Nucleus accumbens (tissue), 56 donors: ENCODE results near the gene TADA2A.
A peak's percentile ranks its signal among the peaks of the same experiment; 100 is the strongest.

Experiments
- DNase-seq, 56 donors: peaks; one replicate each; lab custom pipeline; 2025; lab: John Stamatoyannopoulos, UW

Gene TADA2A

GRCh38 chr17:37519251-37519985 lies 112.7 kb downstream of the TADA2A start:
- DNase-seq = no peak

DNA sequence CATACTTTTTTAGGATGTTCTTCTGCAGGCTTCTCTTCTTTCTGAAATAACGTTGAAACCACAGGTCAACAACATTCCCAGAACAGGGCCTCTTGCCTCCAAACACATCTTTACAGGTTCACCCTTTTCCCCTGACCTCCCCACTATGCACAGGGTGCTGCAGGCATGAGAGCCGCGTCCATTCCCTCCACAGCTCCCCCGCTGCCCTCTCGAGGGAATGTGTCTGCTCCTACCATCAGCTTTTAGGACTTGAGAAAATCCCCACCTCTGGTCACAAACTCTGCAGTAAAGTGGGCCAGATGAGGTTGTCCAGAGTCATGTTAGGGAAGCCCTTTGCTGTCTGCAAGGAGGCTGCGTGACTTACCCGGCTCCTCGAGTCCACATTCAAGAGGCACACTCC lies 113.5 kb downstream of the TADA2A start:
- no peak for DNase-seq

GRCh38 chr17:37521821-37522220 lies 115.1 kb downstream of the TADA2A start:
- no peak for DNase-seq

DNA sequence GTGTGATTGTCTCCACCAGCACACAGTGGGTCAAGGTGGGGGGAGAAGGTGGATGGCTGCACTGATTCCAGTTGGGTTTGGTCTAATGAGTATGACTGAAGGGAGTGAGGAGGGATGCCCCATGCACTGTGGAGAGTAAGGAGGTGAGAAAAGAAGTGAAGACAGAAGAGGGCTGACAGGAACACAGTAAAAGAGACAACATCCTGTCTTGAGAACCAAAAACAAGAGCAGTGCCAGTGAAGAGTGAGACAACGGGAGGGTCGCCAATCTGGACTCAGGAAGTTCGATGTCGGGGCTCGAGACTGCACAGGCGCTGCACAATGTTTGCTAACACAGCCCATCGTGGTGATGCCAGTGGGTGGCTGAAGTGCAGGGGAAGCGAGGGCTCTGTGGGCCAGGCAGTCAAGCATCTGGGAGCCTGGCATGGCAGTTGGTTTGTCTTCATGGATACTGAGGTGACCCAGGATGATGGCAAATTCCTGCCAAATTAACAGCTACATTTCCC lies 117.1 kb downstream of the TADA2A start:
- DNase-seq = no peak

DNA sequence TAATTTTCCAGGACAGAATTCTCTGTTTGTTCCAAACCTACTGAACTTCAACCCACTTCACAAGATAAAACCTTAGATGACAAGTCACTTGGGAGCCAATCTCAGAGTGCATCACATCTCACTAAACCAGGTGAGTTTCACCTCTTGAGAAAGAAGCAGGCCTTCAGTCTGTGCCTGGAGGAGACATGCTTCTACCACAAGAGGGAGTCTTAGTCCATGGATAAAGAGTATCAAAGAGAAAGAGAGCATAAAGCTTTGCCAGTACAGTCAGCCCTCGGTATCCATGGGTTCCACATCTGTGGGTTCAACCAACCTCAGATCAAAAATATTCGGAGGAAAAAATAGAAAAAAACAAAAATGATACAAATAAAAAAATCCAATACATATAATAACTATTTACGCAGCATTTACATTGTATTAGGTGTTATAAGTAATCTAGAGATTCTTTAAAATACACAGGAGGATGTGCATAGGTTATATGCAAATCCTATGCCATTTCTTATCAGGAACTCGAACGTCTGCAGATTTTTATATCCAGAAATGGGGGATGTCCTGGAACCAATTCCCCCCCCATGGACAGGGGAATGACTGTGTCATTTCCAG lies 120.7 kb downstream of the TADA2A start:
- DNase-seq = peak in 4 of 56 donors; percentile 9 to 27 (median 23)
